HepG2 (cell line): ENCODE data around the gene VARS2. TPM values are rescaled to one million over a fixed set of nuclear protein-coding genes. Genes with fewer than 3 reads are reported as not detected.

ENCODE experiments used
- BHLHE40 ChIP-seq: IDR thresholded peaks from 2 replicates; pipeline ENCODE4 v1.6.1; 2011; ENCODE audit warnings: low read length, improper control_type of control experiment
- FOXA1 ChIP-seq, 2 experiments: fragments of 450-650 bp in 1 of 2; sonication (generic) in 1 of 2; formaldehyde crosslinking in 1 of 2; IDR thresholded peaks; 2 replicates each; pipeline versions ENCODE4 v1.4.0 to v1.6.1; 2016 to 2020; ENCODE audit warnings: missing genetic modification reagents in 1 of 2
- HIC2 ChIP-seq: sonication (generic); formaldehyde crosslinking; IDR thresholded peaks from 2 replicates; pipeline ENCODE4 v1.9.0; 2022; ENCODE audit warnings: low read depth, missing genetic modification reagents
- MAFG ChIP-seq: sonication (generic); formaldehyde crosslinking; IDR thresholded peaks from 2 replicates; pipeline ENCODE4 v1.5.1; 2020; ENCODE audit warnings: mild to moderate bottlenecking, missing genetic modification reagents
- MLLT10 ChIP-seq: sonication (generic); formaldehyde crosslinking; IDR thresholded peaks from 2 replicates; pipeline ENCODE4 v1.4.0; 2020; ENCODE audit warnings: missing genetic modification reagents
- NFE2L2 ChIP-seq: fragments of 150-350 bp; IDR thresholded peaks from 2 replicates; pipeline ENCODE4 v1.6.1; 2014; ENCODE audit warnings: low read length
- SMARCC2 ChIP-seq: fragments of 450-650 bp; IDR thresholded peaks from 2 replicates; pipeline ENCODE4 v1.6.1; 2017; ENCODE audit warnings: antibody characterized with exemption, mild to moderate bottlenecking
- SNAPC2 ChIP-seq: sonication (generic); formaldehyde crosslinking; IDR thresholded peaks from 2 replicates; pipeline ENCODE4 v1.8.1; 2022; ENCODE audit warnings: mild to moderate bottlenecking, missing genetic modification reagents
- SNAPC4 ChIP-seq: sonication (generic); formaldehyde crosslinking; IDR thresholded peaks from 2 replicates; pipeline ENCODE4 v1.4.0; 2020; ENCODE audit warnings: mild to moderate bottlenecking, missing genetic modification reagents
- SOX5 ChIP-seq: IDR thresholded peaks from 2 replicates; pipeline ENCODE4 v1.6.1; 2016; ENCODE audit warnings: borderline replicate concordance
- TBP ChIP-seq: sonication (generic); formaldehyde crosslinking; IDR thresholded peaks from 2 replicates; pipeline ENCODE4 v1.5.0; 2020; ENCODE audit warnings: missing genetic modification reagents
- TERF1 ChIP-seq: sonication (generic); formaldehyde crosslinking; IDR thresholded peaks from 2 replicates; pipeline ENCODE4 v1.8.0; 2022; ENCODE audit warnings: mild to moderate bottlenecking, missing genetic modification reagents, moderate library complexity
- TSC22D2 ChIP-seq: sonication (generic); formaldehyde crosslinking; IDR thresholded peaks from 2 replicates; pipeline ENCODE4 v1.5.1; 2020; ENCODE audit warnings: missing genetic modification reagents, mild to moderate bottlenecking, borderline replicate concordance
- ZFP1 ChIP-seq: IDR thresholded peaks from 2 replicates; pipeline ENCODE4 v1.6.1; 2016
- ZNF18 ChIP-seq: sonication (generic); formaldehyde crosslinking; IDR thresholded peaks from 2 replicates; pipeline ENCODE4 v1.8.0; 2022; ENCODE audit warnings: mild to moderate bottlenecking, missing genetic modification reagents; ENCODE audit not compliant: insufficient replicate concordance
- ZNF230 ChIP-seq: sonication (generic); formaldehyde crosslinking; IDR thresholded peaks from 2 replicates; pipeline ENCODE4 v1.4.0; 2020; ENCODE audit warnings: mild to moderate bottlenecking, missing genetic modification reagents
- polyA plus RNA-seq, 8 experiments: library from polyadenylated mRNA; depleted of rRNA in 3 of 8; stranded (reverse) in 7 of 8; unstranded in 1 of 8; fragments of >200 nt; fragmentation: Illumina TruSeq in 4 of 8; extraction: Trizol in 4 of 8; gene quantifications; 2 replicates each; pipeline versions ENCODE4 v1.2.1 to v1.2.3, GENCODE V29; 2011 to 2016; ENCODE audit warnings: low read depth in 4 of 8, missing spikeins in 1 of 8, mixed read lengths in 1 of 8; ENCODE audit not compliant: insufficient read depth in 1 of 8
- total RNA-seq, 5 experiments: library from RNA; depleted of rRNA; stranded (reverse); fragments of >200 nt; fragmentation: Illumina TruSeq; extraction: Trizol; gene quantifications; 2 replicates each; pipeline ENCODE4 v1.2.3, GENCODE V29; 2016; ENCODE audit warnings: low read depth in 1 of 5

Gene VARS2
- total and polyA plus RNA-seq, 2 of the 13 experiments (the other 11 are each of a cell fraction or from before 2014, with no cell fraction given), result 61.8 to 71.8 TPM

- TF ChIP-seq SNAPC4 (CRISPR knock-in tag) (0 out of 2 replicates have a peak, but pooled peaks have one; percentile 49), HIC2 (CRISPR knock-in tag) (no peak), TERF1 (CRISPR knock-in tag) (no peak), TBP (CRISPR knock-in tag) (no peak), MLLT10 (CRISPR knock-in tag) (no peak), NFE2L2 (no peak), SMARCC2 (no peak), ZNF18 (CRISPR knock-in tag) (peak; percentile 68), MAFG (CRISPR knock-in tag) (no peak), TSC22D2 (CRISPR knock-in tag) (no peak), ZFP1 (no peak), ZNF230 (no peak; the same call in 1 of the 2 replicates), FOXA1 (IDR thresholded peaks at IDR 0.05) (no peak), FOXA1 (CRISPR knock-in tag; IDR thresholded peaks at IDR 0.05) (no peak), SOX5 (CRISPR knock-in tag) (no peak), SNAPC2 (no peak), BHLHE40 (no peak)
Observed at GRCh38 chr6:30884521-30885480, 29.2 kb upstream of the VARS2 start (continued).
